Hippocampal formation (tissue), 2 donors: ENCODE measurements around the gene SOX6.
"Not testable (repeated sequence)": the region's sequence is repeated elsewhere in the genome, so short reads cannot be mapped to it uniquely, and the experiment has no call there.

ENCODE experiments used
- DNase-seq, 2 donors: peaks; one replicate each; lab custom pipeline; 2025; lab: John Stamatoyannopoulos, UW

SOX6 gene

GRCh38 chr11:16097543-16097942, 258.8 kb downstream of the SOX6 start:
- DNase-seq = no peak

DNA sequence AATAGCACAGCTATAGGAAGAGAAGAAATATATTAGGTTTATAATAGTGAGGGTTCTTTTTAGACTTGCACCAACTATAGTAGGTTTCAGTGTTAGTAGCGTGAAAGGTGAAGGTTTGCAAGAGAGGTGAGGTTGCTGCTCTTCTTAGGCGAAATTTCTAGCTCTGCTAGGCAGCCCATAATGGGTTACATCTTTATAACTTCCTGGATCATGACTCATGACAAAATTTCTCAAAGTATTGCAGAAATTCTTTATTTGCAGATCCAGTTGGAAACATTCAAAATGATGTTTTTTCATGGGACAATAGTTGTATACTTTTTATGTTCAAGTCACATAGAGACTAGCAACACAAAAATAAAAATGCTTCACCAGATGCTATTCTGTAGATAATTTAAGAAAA, 260.0 kb downstream of the SOX6 start:
- no peak for DNase-seq

DNA sequence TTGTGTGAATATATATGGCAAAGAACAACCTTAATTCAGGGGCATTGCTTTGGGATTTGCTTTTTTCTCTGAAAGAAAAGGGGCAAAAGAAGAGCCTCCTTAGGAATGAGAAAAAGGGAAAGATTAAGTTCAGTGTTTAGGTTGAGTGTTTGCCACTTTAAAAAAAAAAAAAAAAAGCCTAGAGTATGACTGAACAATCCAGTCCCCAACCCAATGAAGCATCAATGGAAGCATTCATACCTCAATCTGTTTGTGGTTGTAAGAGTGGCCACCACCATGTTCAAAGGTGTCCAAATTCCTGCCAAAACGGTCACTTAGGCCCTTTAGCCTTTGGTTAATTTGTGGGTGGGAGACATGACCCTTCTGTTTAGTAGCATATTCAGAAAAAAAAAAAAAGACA, 260.6 kb downstream of the SOX6 start:
- no peak for DNase-seq

DNA sequence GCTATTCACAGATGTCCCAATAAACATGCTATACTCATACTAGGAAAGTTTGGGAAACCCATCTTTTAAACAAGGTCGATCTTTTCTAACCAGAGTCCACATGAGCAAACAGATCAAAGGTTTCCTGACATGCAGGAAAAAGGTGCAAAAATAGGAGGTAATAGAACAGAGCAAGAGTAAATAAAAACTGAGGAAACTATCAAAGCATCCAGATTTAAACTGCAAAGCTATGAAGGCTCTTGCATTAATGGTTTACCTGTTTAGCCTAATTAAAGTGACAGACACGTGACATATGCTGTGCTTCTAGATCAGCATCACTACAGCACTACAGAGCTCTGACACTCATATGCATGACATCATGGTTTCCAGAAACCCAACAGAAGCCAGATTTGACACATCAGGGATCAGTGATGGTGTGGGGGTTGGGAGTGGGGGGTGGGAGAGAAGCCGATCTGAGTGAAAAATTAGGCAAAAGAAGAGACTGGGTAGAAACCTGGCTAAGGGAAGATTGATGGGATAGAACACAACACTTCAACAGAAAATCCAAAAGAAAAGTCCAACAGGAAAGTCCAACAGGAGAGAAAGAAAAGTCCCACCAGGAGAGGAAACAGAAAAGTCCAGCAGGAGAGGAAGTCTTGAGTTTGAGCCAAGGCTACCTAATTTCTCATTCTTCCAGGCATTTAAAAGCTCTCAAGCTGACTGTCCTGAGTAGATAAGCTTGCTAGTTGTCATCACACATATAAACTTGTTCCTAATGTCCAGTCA, 262.3 kb downstream of the SOX6 start:
- no peak for DNase-seq

DNA sequence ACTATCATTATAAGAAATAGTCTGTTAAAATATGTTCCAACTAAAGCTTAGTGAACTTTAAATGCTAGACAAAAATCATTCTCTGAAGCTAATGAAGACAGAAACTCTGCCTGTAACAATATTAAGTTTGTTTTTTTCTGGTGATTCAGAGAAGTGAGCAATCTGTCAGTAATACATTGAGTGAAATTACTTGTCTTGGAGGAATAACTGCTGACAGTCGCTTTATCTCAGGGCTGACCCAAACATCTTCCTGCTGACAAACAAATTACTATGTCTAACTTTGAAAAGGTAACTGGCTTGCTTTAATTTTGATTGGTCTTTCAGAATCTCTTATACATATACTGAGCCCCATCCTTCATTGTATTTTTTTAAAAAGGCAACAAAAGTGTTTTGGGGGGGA, 264.5 kb downstream of the SOX6 start:
- no peak for DNase-seq

- DNase-seq = no peak
Measured at GRCh38 chr11:16089481-16089880, 266.9 kb downstream of the SOX6 start.

DNA sequence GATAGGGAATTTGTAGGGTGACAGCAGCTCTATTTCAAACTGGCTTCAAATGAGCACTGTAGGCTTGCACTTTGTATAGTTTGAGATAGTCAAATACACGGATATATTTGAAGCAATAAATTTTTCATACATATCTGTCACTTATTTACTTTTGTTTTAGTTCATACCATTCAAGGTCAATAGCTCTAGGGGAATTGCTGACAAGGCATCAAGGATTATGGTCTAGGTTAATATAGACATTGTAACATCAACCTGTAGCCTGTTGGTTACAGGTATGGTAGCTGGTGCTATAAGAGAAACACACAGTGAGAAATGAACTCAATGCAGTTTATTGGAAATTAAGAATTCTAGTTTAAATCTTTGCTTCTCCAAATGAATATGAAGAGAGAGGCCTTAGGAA, 267.6 kb downstream of the SOX6 start:
- DNase-seq = no peak

- DNase-seq = no peak
Measured at GRCh38 chr11:16087886-16088285, 268.5 kb downstream of the SOX6 start.

GRCh38 chr11:16086229-16086819, 270.0 kb downstream of the SOX6 start:
- no peak for DNase-seq

DNA sequence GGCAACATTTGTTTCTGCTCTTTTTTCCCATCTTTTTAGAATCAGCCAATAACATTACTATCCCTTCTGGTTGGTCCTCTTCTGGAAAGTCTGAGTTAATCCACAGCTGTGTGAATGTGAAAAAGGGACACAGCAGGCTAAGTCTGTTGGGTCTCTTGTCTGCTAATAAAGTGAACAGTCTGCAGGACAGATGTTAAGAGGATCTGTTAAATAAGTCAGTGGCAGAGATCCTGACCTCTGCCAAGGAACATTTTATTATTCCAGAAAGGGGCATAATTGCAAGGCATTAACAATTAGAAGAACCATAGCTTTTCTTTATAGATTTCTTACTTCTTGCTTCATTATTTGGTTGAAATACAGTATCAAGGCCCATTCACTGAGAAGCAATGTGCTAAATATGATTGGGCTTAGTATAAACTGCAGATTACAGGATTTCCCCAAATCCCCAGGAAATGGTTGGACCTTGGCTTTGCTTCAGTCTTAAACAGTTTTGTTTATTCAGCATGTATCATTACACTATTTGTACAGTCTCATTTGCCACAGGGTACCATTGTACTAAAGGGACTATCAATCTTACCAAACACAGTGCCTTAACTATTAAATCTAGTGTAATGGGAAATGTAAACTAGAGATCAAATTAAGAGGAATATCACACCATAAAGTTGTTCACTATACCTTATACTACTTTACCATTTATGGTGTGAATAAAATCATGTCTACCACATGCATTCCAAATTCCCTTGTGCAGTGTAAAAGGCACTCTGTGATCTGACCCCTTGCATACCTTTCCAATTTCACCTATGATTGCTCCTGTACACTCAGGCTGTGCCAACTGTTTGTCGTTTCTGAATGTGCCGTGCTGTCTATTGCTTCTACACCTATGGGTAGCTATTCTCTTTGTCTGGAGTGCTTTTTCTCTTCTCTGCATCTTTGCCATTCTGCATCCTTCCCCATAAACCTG, 274.0 kb downstream of the SOX6 start:
- no peak for DNase-seq

- no peak for DNase-seq
Measured at GRCh38 chr11:16081382-16082094, 274.8 kb downstream of the SOX6 start.

GRCh38 chr11:16080688-16081381, 275.5 kb downstream of the SOX6 start:
- DNase-seq = no peak

DNA sequence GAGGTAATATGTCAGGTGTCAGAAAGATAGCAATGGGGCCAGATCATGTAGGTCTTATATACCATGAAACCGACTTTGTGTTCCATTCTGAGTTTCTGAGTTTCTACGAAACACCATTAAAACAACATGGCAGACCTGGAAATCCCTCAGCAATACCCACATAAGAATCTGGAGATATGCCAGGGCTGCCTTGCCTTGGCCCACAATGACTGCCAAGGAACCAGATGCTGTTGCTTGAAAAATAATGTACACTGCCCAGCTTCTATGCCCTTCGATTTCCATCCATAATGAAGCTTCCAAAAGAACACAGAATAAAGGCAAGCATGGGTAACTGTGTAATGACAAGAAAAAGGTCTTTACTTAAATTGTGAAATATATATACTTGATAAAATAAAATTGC, 277.4 kb downstream of the SOX6 start:
- no peak for DNase-seq

GRCh38 chr11:16070573-16070972, 285.8 kb downstream of the SOX6 start:
- DNase-seq = no peak

GRCh38 chr11:16067268-16067667, 289.1 kb downstream of the SOX6 start:
- DNase-seq = not testable (repeated sequence)

- no peak for DNase-seq
Measured at GRCh38 chr11:16059332-16059731, 297.0 kb downstream of the SOX6 start.

GRCh38 chr11:16058671-16059070, 297.7 kb downstream of the SOX6 start:
- DNase-seq = no peak

- DNase-seq = no peak
Measured at GRCh38 chr11:16052750-16053149, 303.6 kb downstream of the SOX6 start.

DNA sequence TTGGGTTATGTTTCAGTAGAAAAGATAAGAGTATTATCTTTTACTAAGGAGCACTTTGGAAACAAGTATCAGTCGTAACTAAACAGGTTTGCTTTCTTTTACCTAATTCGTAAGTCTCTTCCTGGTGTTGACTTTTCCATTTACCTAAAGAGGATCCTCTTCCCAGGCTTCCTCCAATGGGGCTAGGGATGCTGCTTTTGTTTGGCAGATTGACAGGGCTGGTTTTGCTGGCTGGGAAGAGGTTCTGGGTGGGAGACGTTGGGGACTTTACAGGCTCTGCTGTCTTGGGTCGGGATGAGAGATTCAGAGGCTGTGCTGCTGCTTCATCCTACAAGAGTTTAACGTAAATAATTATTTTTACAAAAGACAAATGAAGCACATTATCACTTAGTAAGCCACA, 306.7 kb downstream of the SOX6 start:
- no peak for DNase-seq

GRCh38 chr11:16047073-16047472, 309.3 kb downstream of the SOX6 start:
- DNase-seq = no peak

DNA sequence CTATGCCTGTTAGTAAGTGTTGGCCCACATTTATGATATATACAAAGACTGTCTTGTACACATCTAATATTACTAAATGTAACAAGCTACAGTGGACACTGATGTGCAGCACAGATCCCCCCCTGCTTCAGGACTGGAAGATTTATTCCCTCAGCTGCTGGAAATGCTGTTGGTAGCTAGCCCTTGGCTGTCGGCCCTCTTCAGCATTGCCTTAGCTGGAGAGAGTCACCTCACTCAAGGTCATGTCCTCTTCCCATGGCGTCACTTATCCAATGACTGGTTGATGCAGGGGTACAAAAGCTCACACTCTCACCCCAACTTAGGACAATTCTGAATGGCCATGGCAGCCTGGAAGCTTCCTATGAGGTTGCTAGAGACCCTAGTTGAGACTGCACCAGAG, 312.7 kb downstream of the SOX6 start:
- DNase-seq = no peak
